HepG2 (cell line): ENCODE measurements around the gene DOP1B. TPM values are rescaled to one million over a fixed set of nuclear protein-coding genes. Genes with fewer than 3 reads are reported as not detected.

ENCODE experiments used
- AHR ChIP-seq: IDR thresholded peaks from 2 replicates; pipeline ENCODE4 v1.6.1; 2018; ENCODE audit warnings: missing genetic modification reagents, missing compliant biosample characterization
- ARID2 ChIP-seq: sonication (generic); formaldehyde crosslinking; IDR thresholded peaks from 2 replicates; pipeline ENCODE4 v1.8.1; 2022; ENCODE audit warnings: mild to moderate bottlenecking, missing genetic modification reagents, borderline replicate concordance
- HNF4G ChIP-seq, 2 experiments: sonication (generic) in 1 of 2; formaldehyde crosslinking in 1 of 2; IDR thresholded peaks; 2 replicates each; pipeline versions ENCODE4 v1.4.0 to v1.6.1; 2011 to 2020; ENCODE audit warnings: borderline replicate concordance in 2 of 2, low read depth in 2 of 2, mild to moderate bottlenecking in 2 of 2, low read length in 1 of 2, missing genetic modification reagents in 1 of 2, moderate library complexity in 1 of 2
- IRX3 ChIP-seq: sonication (generic); formaldehyde crosslinking; IDR thresholded peaks from 2 replicates; pipeline ENCODE4 v1.8.1; 2023; ENCODE audit warnings: mild to moderate bottlenecking, low read depth, missing genetic modification reagents, borderline replicate concordance
- KAT8 ChIP-seq: IDR thresholded peaks from 2 replicates; pipeline ENCODE4 v1.6.1; 2016; ENCODE audit warnings: missing genetic modification reagents, missing compliant biosample characterization
- KDM1A ChIP-seq: IDR thresholded peaks from 2 replicates; pipeline ENCODE4 v1.6.1; 2016; ENCODE audit warnings: missing compliant biosample characterization
- KDM5A ChIP-seq: fragments of 200-600 bp; sonication (generic); IDR thresholded peaks from 2 replicates; pipeline ENCODE4 v1.7.0; 2018; ENCODE audit warnings: antibody characterized with exemption, mild to moderate bottlenecking, low read length, borderline replicate concordance
- RBM39 ChIP-seq: fragments of 200-400 bp; formaldehyde crosslinking; IDR thresholded peaks from one replicate; pipeline ENCODE4 v1.6.1; 2018; ENCODE audit warnings: antibody characterized with exemption, mild to moderate bottlenecking, low read depth, low read length; ENCODE audit not compliant: poor library complexity, severe bottlenecking
- SNAI1 ChIP-seq: sonication (generic); formaldehyde crosslinking; IDR thresholded peaks from 2 replicates; pipeline ENCODE4 v1.5.0; 2020; ENCODE audit warnings: mild to moderate bottlenecking, missing genetic modification reagents, borderline replicate concordance
- TP53 ChIP-seq: sonication (generic); formaldehyde crosslinking; conservative IDR thresholded peaks from 2 replicates; pipeline ENCODE4 v1.4.0; 2020; ENCODE audit warnings: missing genetic modification reagents
- ZFX ChIP-seq: sonication (generic); formaldehyde crosslinking; IDR thresholded peaks from 2 replicates; pipeline ENCODE4 v1.4.0; 2020; ENCODE audit warnings: mild to moderate bottlenecking, low read depth, missing genetic modification reagents, moderate library complexity
- ZNF160 ChIP-seq: sonication (generic); formaldehyde crosslinking; IDR thresholded peaks from 2 replicates; pipeline ENCODE4 v1.8.0; 2022; ENCODE audit warnings: mild to moderate bottlenecking, inconsistent platforms, missing genetic modification reagents
- ZNF263 ChIP-seq: sonication (generic); formaldehyde crosslinking; IDR thresholded peaks from 2 replicates; pipeline ENCODE4 v1.4.0; 2020; ENCODE audit warnings: missing genetic modification reagents
- ZNF552 ChIP-seq: sonication (generic); formaldehyde crosslinking; IDR thresholded peaks from 2 replicates; pipeline ENCODE4 v1.9.0; 2022; ENCODE audit warnings: missing genetic modification reagents, mild to moderate bottlenecking, borderline replicate concordance
- ZNF703 ChIP-seq: sonication (generic); formaldehyde crosslinking; IDR thresholded peaks from 2 replicates; pipeline ENCODE4 v1.5.1; 2020; ENCODE audit warnings: missing genetic modification reagents, mild to moderate bottlenecking, moderate library complexity, borderline replicate concordance
- polyA plus RNA-seq, 8 experiments: library from polyadenylated mRNA; depleted of rRNA in 3 of 8; stranded (reverse) in 7 of 8; unstranded in 1 of 8; fragments of >200 nt; fragmentation: Illumina TruSeq in 4 of 8; extraction: Trizol in 4 of 8; gene quantifications; 2 replicates each; pipeline versions ENCODE4 v1.2.1 to v1.2.3, GENCODE V29; 2011 to 2016; ENCODE audit warnings: low read depth in 4 of 8, missing spikeins in 1 of 8, mixed read lengths in 1 of 8; ENCODE audit not compliant: insufficient read depth in 1 of 8
- total RNA-seq, 5 experiments: library from RNA; depleted of rRNA; stranded (reverse); fragments of >200 nt; fragmentation: Illumina TruSeq; extraction: Trizol; gene quantifications; 2 replicates each; pipeline ENCODE4 v1.2.3, GENCODE V29; 2016; ENCODE audit warnings: low read depth in 1 of 5
- TF ChIP-seq, protein P1 (sequence below): sonication (generic); formaldehyde crosslinking; IDR thresholded peaks from 2 replicates; pipeline ENCODE4 v1.9.0; 2022; ENCODE audit warnings: low read depth, missing genetic modification reagents
- TF ChIP-seq, protein P2 (sequence below), 2 experiments: sonication (generic) in 1 of 2; formaldehyde crosslinking in 1 of 2; IDR thresholded peaks; 2 replicates each; pipeline versions ENCODE4 v1.4.0 to v1.6.1; 2018 to 2020; ENCODE audit warnings: missing genetic modification reagents in 2 of 2, borderline replicate concordance in 1 of 2, low read depth in 1 of 2, mild to moderate bottlenecking in 1 of 2, missing biosample characterization in 1 of 2
- TF ChIP-seq, protein P3 (sequence below), 2 experiments: sonication (generic) in 1 of 2; formaldehyde crosslinking in 1 of 2; IDR thresholded peaks; 2 replicates each; pipeline versions ENCODE4 v1.5.1 to v1.6.1; 2011 to 2020; ENCODE audit warnings: borderline replicate concordance in 1 of 2, low read depth in 1 of 2, low read length in 1 of 2, mild to moderate bottlenecking in 1 of 2, missing genetic modification reagents in 1 of 2, moderate library complexity in 1 of 2
- TF ChIP-seq, protein P4 (sequence below): sonication (generic); formaldehyde crosslinking; IDR thresholded peaks from 2 replicates; pipeline ENCODE4 v1.8.0; 2022; ENCODE audit warnings: missing genetic modification reagents, low read depth, mild to moderate bottlenecking, borderline replicate concordance
- TF ChIP-seq, protein P5 (sequence below): sonication (generic); formaldehyde crosslinking; IDR thresholded peaks from 2 replicates; pipeline ENCODE4 v1.5.0; 2020; ENCODE audit warnings: missing genetic modification reagents, mild to moderate bottlenecking, borderline replicate concordance

Gene DOP1B
- total and polyA plus RNA-seq, 2 of the 13 experiments (the other 11 are each of a cell fraction or from before 2014, with no cell fraction given), result 2.8 to 3.2 TPM

DNA sequence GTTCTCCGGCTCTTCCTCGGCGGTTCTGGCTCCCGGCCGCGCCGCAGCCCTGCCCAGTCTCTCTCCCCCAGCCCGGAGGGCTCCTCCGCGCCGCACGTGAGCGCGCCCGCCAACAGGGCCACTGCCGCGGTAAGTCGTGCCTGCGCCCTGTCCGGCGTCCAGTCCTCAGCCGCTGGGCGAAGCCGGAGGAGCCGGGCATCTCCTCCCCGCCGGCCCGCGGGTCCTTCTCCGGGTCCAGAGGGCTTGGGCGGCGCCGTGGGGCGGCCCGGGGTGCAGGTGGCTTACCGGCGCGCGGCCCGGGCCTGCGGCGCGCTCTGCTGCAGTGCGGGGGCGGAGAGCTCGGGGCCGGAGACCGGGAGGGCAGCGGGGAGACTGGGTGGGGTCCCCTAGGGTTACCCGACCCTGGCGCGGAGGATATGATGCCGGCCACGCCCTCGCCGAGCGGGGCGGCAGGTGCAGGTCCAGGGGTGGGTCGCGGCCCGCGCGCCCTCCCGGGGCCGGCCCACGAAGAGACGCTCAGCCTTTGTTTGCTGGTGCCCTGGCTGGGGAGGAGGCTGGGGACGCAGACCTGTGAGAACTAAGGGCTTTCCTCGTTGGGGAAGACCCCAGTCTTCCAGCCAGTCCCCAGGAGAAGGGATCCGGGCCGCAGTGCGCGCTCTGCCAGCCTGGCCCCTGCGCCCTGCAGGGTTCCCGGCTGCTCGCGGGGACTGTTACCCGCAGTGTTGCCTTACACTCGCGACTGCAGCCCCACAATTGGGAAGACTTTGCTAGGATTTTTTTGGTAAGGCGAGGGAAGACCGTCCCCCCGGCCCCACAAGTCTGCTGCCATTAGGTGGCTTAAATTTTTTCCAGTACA lies at the start of gene DOP1B (continued):
- TF ChIP-seq ZNF552, result no peak
- TF ChIP-seq, protein P1, sequence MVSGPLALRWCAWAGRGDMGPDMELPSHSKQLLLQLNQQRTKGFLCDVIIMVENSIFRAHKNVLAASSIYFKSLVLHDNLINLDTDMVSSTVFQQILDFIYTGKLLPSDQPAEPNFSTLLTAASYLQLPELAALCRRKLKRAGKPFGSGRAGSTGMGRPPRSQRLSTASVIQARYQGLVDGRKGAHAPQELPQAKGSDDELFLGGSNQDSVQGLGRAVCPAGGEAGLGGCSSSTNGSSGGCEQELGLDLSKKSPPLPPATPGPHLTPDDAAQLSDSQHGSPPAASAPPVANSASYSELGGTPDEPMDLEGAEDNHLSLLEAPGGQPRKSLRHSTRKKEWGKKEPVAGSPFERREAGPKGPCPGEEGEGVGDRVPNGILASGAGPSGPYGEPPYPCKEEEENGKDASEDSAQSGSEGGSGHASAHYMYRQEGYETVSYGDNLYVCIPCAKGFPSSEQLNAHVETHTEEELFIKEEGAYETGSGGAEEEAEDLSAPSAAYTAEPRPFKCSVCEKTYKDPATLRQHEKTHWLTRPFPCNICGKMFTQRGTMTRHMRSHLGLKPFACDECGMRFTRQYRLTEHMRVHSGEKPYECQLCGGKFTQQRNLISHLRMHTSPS (CRISPR knock-in tag), result no peak
- no peak for TF ChIP-seq KDM1A
- no peak for TF ChIP-seq SNAI1 (CRISPR knock-in tag)
- TF ChIP-seq TP53 (CRISPR knock-in tag), result no peak
- TF ChIP-seq ZFX (CRISPR knock-in tag), result peak; percentile 71
- TF ChIP-seq, protein P2, sequence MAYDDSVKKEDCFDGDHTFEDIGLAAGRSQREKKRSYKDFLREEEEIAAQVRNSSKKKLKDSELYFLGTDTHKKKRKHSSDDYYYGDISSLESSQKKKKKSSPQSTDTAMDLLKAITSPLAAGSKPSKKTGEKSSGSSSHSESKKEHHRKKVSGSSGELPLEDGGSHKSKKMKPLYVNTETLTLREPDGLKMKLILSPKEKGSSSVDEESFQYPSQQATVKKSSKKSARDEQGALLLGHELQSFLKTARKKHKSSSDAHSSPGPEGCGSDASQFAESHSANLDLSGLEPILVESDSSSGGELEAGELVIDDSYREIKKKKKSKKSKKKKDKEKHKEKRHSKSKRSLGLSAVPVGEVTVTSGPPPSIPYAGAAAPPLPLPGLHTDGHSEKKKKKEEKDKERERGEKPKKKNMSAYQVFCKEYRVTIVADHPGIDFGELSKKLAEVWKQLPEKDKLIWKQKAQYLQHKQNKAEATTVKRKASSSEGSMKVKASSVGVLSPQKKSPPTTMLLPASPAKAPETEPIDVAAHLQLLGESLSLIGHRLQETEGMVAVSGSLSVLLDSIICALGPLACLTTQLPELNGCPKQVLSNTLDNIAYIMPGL (CRISPR knock-in tag; IDR thresholded peaks at IDR 0.05; ENCODE audit: borderline replicate concordance in 1 of 2, low read depth in 1 of 2), result peak in 1 of 2 experiments; percentile 75; a peak in 2 of 4 replicates
- TF ChIP-seq ZNF703 (CRISPR knock-in tag), result no peak
- no peak for TF ChIP-seq KAT8
- TF ChIP-seq RBM39, result no peak
- TF ChIP-seq, protein P3, sequence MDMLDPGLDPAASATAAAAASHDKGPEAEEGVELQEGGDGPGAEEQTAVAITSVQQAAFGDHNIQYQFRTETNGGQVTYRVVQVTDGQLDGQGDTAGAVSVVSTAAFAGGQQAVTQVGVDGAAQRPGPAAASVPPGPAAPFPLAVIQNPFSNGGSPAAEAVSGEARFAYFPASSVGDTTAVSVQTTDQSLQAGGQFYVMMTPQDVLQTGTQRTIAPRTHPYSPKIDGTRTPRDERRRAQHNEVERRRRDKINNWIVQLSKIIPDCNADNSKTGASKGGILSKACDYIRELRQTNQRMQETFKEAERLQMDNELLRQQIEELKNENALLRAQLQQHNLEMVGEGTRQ (IDR thresholded peaks at IDR 0.05; ENCODE audit: low read depth, low read length), result no peak
- TF ChIP-seq, protein P3 (CRISPR knock-in tag; IDR thresholded peaks at IDR 0.05; ENCODE audit: borderline replicate concordance), result no peak
- TF ChIP-seq ARID2 (CRISPR knock-in tag), result 0 out of 2 replicates have a peak, but pooled peaks have one; percentile 26
- TF ChIP-seq ZNF263 (CRISPR knock-in tag), result no peak
- TF ChIP-seq HNF4G (IDR thresholded peaks at IDR 0.05; ENCODE audit: borderline replicate concordance, low read depth, low read length), result no peak
- no peak for TF ChIP-seq HNF4G (CRISPR knock-in tag; IDR thresholded peaks at IDR 0.05; ENCODE audit: borderline replicate concordance, low read depth)
- TF ChIP-seq, protein P4, sequence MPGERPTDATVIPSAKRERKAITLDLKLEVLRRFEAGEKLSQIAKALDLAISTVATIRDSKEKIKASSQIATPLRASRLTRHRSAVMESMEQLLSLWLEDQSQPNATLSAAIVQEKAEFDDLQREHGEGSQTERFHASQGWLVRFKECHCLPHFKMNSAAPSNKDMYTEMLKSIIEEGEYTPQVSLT (CRISPR knock-in tag), result no peak
- TF ChIP-seq IRX3 (CRISPR knock-in tag), result peak; percentile 76; the same call in 1 of the 2 replicates
- peak; percentile 30; the same call in 1 of the 2 replicates for TF ChIP-seq KDM5A
- TF ChIP-seq ZNF160, result no peak
- TF ChIP-seq AHR (CRISPR knock-in tag), result no peak
- TF ChIP-seq, protein P5, sequence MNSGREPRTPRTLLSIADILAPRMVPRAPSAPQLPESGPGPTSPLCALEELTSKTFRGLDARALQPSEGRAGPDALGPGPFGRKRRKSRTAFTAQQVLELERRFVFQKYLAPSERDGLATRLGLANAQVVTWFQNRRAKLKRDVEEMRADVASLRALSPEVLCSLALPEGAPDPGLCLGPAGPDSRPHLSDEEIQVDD (CRISPR knock-in tag), result 0 out of 2 replicates have a peak, but pooled peaks have one; percentile 6
